Keratinocyte (primary cell): ENCODE measurements around the gene SLC38A1. TPM values are rescaled to one million over a fixed set of nuclear protein-coding genes. Genes with fewer than 3 reads are reported as not detected.

Source experiments
- DNase-seq: peaks from one replicate; pipeline ENCODE4 v3.0.0-alpha.2; 2011; ENCODE audit warnings: low read depth, missing footprints, low spot score
- FAIRE-seq: peaks from 2 replicates; lab custom pipeline; 2011; peaks lifted over from hg19 to GRCh38; lab: Jason Lieb, UNC
- H2AFZ ChIP-seq: 2 replicates; pipeline ENCODE4 v1.6.0; 2012; ENCODE audit warnings: low read length, control low read depth, inconsistent platforms; ENCODE audit not compliant: control insufficient read depth
- H3K27ac ChIP-seq: 2 replicates; pipeline ENCODE4 v1.5.1; 2011; ENCODE audit warnings: low read length; ENCODE audit not compliant: control insufficient read depth, insufficient read depth
- H3K27me3 ChIP-seq: 3 replicates; pipeline ENCODE4 v1.6.0; 2011; ENCODE audit warnings: low read length; ENCODE audit not compliant: control insufficient read depth, insufficient read depth; ENCODE audit errors: extremely low read depth
- H3K36me3 ChIP-seq, 2 experiments: 2 replicates in 1 of 2; 3 replicates in 1 of 2; pipeline ENCODE4 v1.5.1; 2011; ENCODE audit warnings: low read length in 2 of 2, mild to moderate bottlenecking in 1 of 2; ENCODE audit not compliant: control insufficient read depth in 2 of 2, insufficient read depth in 2 of 2; ENCODE audit errors: extremely low read depth in 1 of 2
- H3K4me1 ChIP-seq: 3 replicates; pipeline ENCODE4 v1.5.1; 2011; ENCODE audit warnings: low read length; ENCODE audit not compliant: control insufficient read depth, insufficient read depth; ENCODE audit errors: extremely low read depth
- H3K4me2 ChIP-seq: 3 replicates; pipeline ENCODE4 v1.6.0; 2011; ENCODE audit warnings: low read depth, low read length; ENCODE audit not compliant: control insufficient read depth, insufficient read depth; ENCODE audit errors: extremely low read depth
- H3K4me3 ChIP-seq, 3 experiments: fragments of 200-600 bp in 1 of 3; sonication (generic) in 1 of 3; 2 replicates in 2 of 3; 3 replicates in 1 of 3; pipeline ENCODE4 v1.5.1; 2011 to 2016; ENCODE audit warnings: low read length in 3 of 3, mild to moderate bottlenecking in 3 of 3, control low read depth in 2 of 3, inconsistent platforms in 1 of 3, low read depth in 1 of 3, mixed read lengths in 1 of 3, mixed run types in 1 of 3, moderate library complexity in 1 of 3; ENCODE audit not compliant: control insufficient read depth in 2 of 3, insufficient read depth in 2 of 3; ENCODE audit errors: extremely low read depth in 1 of 3
- H3K79me2 ChIP-seq: 2 replicates; pipeline ENCODE4 v1.6.0; 2012; ENCODE audit warnings: low read length; ENCODE audit not compliant: control insufficient read depth, insufficient read depth
- H3K9ac ChIP-seq: 3 replicates; pipeline ENCODE4 v1.6.0; 2011; ENCODE audit warnings: low read length; ENCODE audit not compliant: control insufficient read depth, insufficient read depth; ENCODE audit errors: extremely low read depth
- H3K9me1 ChIP-seq: 3 replicates; pipeline ENCODE4 v1.6.0; 2011; ENCODE audit warnings: low read length; ENCODE audit not compliant: control insufficient read depth, insufficient read depth; ENCODE audit errors: extremely low read depth
- H3K9me3 ChIP-seq: 2 replicates; pipeline ENCODE4 v1.5.1; 2012; ENCODE audit warnings: low read depth, low read length; ENCODE audit not compliant: control insufficient read depth
- H4K20me1 ChIP-seq: 3 replicates; pipeline ENCODE4 v1.6.0; 2011; ENCODE audit warnings: low read length; ENCODE audit not compliant: control insufficient read depth, insufficient read depth; ENCODE audit errors: extremely low read depth
- EZH2 ChIP-seq: IDR thresholded peaks from one replicate; pipeline ENCODE4 v1.6.1; 2012; ENCODE audit warnings: inconsistent platforms, mild to moderate bottlenecking, low read length, moderate library complexity
- dilution Hi-C: fragments of 300-500 bp; cut with MboI; formaldehyde crosslinking; loops from one replicate; pipeline ENCODE4 v1.7.0; 2020; ENCODE audit warnings: low sequenced_read_pairs; ENCODE audit not compliant: extremely low pct_ligation_motif_present
- polyA plus RNA-seq, 5 experiments: library from polyadenylated mRNA; depleted of rRNA in 3 of 5; stranded (reverse) in 3 of 5; stranded (forward) in 1 of 5; unstranded in 1 of 5; fragments of >200 nt; gene quantifications; 1 replicate in 1 of 5; 2 replicates in 3 of 5; 3 replicates in 1 of 5; pipeline versions ENCODE4 v1.2.1 to v1.2.3, GENCODE V29; 2011 to 2012; ENCODE audit warnings: missing spikeins in 2 of 5, low read depth in 1 of 5, low replicate concordance in 1 of 5
- TF ChIP-seq, protein P1 (sequence below), 3 experiments: IDR thresholded peaks in 1 of 3; conservative IDR thresholded peaks in 1 of 3; optimal IDR thresholded peaks in 1 of 3; 2 replicates in 2 of 3; 3 replicates in 1 of 3; pipeline versions ENCODE3 to v1.5.1; 2011; ENCODE audit warnings: low read length in 3 of 3, mild to moderate bottlenecking in 3 of 3, moderate library complexity in 2 of 3, control low read depth in 1 of 3, inconsistent platforms in 1 of 3; ENCODE audit not compliant: insufficient read depth in 2 of 3; ENCODE audit errors: extremely low read depth in 1 of 3

The SLC38A1 gene
- polyA plus RNA-seq, 1 donor (not counting 4 experiments of a cell fraction or from before 2014, with no cell fraction given) = 134 TPM

DNA sequence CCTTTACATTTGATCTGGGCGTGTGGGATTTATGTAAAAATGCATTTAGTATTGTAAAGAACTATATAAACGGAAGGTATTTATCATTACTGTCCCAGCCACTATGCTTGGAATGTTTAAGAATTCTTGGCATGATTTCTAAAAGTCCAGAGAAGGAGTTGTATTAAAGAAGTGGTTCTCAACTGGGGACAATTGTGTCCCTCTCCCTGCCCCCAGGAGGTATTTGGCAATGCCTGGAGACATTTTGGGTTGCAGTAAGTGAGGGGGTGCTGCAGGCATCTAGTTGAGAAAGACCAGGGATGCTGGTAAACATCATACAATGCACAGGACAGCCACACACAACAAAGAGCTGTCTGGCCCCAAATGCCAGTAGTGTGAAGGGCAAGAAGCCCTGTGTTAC is 7.2 kb downstream of the SLC38A1 start:
- DNase-seq = no peak
- H4K20me1 ChIP-seq = peaks cover 51% of the 10 kb centered on the region
- H3K27ac ChIP-seq = peak overlapping the region; percentile 63

DNA sequence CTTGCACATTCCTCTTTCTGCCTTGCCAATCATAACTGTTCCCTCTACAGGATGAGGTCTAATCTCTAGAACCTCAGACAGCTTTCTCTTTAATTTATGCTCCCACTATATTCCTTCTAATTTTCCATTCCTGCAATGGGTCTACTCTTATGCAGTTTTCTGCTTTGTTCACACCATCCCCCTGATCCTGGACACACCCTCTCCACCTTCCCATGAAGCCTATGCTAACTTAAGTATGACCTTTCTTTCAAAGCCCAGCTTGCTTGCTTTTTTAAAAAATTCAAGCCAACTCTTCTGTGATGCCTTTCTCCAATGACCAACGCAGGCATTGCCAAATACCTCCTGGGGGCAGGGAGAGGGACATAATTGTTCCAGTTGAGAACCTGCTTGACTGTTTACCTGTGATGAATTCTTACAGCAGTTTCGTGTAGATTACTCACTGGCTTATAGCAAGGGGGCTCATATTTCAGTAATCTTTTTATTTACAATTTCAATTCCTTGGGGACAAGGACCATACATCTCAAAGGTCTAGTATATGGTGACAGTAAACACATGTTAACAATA is 7.8 kb downstream of the SLC38A1 start:
- Histone ChIP-seq H2AFZ (no peak overlapping the region), H3K4me1 (peaks cover 68% of the 10 kb centered on the region), H3K27me3 (no peaks in the 10 kb centered on the region), H3K9me1 (peaks cover 5% of the 10 kb centered on the region), H4K20me1 (peaks cover 49% of the 10 kb centered on the region), H3K4me2 (peak overlapping the region; percentile 39), H3K9me3 (no peaks in the 10 kb centered on the region), H3K4me3 (no peak overlapping the region), H3K27ac (peak overlapping the region; percentile 63), H3K36me3 (peaks cover 3 to 24% of the 10 kb centered on the region in 2 experiments), H3K79me2 (peaks cover 98% of the 10 kb centered on the region), H3K9ac (no peak overlapping the region)
- DNase-seq = no peak
- FAIRE-seq = no peak
- TF ChIP-seq, protein P1, sequence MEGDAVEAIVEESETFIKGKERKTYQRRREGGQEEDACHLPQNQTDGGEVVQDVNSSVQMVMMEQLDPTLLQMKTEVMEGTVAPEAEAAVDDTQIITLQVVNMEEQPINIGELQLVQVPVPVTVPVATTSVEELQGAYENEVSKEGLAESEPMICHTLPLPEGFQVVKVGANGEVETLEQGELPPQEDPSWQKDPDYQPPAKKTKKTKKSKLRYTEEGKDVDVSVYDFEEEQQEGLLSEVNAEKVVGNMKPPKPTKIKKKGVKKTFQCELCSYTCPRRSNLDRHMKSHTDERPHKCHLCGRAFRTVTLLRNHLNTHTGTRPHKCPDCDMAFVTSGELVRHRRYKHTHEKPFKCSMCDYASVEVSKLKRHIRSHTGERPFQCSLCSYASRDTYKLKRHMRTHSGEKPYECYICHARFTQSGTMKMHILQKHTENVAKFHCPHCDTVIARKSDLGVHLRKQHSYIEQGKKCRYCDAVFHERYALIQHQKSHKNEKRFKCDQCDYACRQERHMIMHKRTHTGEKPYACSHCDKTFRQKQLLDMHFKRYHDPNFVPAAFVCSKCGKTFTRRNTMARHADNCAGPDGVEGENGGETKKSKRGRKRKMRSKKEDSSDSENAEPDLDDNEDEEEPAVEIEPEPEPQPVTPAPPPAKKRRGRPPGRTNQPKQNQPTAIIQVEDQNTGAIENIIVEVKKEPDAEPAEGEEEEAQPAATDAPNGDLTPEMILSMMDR (optimal IDR thresholded peaks at IDR 0.05 in 1 of 3, IDR thresholded peaks at IDR 0.05 in 1 of 3, conservative IDR thresholded peaks at IDR 0.05 in 1 of 3; ENCODE audit: extremely low read depth in 1 of 3, insufficient read depth in 2 of 3, low read length in 3 of 3) = no peak
- TF ChIP-seq EZH2 = no peak
- dilution Hi-C loops = no loop called here

More for the DNA sequence above, 7.2 kb downstream of the SLC38A1 start:
- Histone ChIP-seq H3K36me3 (peaks cover 3 to 24% of the 10 kb centered on the region in 2 experiments), H3K79me2 (peaks cover 98% of the 10 kb centered on the region), H2AFZ (no peak overlapping the region), H3K27me3 (no peaks in the 10 kb centered on the region), H3K4me1 (peaks cover 69% of the 10 kb centered on the region), H3K4me2 (peak overlapping the region; percentile 39), H3K9me1 (peaks cover 5% of the 10 kb centered on the region), H3K4me3 (no peak overlapping the region), H3K9ac (no peak overlapping the region), H3K9me3 (no peaks in the 10 kb centered on the region)
- TF ChIP-seq EZH2 = no peak
- TF ChIP-seq, protein P1 (optimal IDR thresholded peaks at IDR 0.05 in 1 of 3, IDR thresholded peaks at IDR 0.05 in 1 of 3, conservative IDR thresholded peaks at IDR 0.05 in 1 of 3; ENCODE audit: extremely low read depth in 1 of 3, insufficient read depth in 2 of 3, low read length in 3 of 3) = no peak
- no peak for FAIRE-seq
- dilution Hi-C loops = no loop called here
